Astrocyte (in vitro differentiated cells and primary cell): ENCODE results near the gene RAB11FIP4. TPM values are rescaled to one million over a fixed set of nuclear protein-coding genes. Genes with fewer than 3 reads are reported as not detected.

ENCODE experiments used
- DNase-seq: peaks from one replicate; pipeline ENCODE4 v3.0.0-alpha.2; 2010; ENCODE audit warnings: low read depth
- FAIRE-seq: peaks from 2 replicates; lab custom pipeline; 2011; peaks lifted over from hg19 to GRCh38; lab: Jason Lieb, UNC
- H2AFZ ChIP-seq: 2 replicates; pipeline ENCODE4 v1.6.0; 2012; ENCODE audit warnings: low read depth, low read length, inconsistent platforms
- H3K27ac ChIP-seq: 2 replicates; pipeline ENCODE4 v1.5.1; 2011; ENCODE audit warnings: low read depth, low read length, inconsistent platforms
- H3K27me3 ChIP-seq: 2 replicates; pipeline ENCODE4 v1.6.0; 2011; ENCODE audit warnings: low read length, inconsistent platforms; ENCODE audit not compliant: insufficient read depth
- H3K36me3 ChIP-seq: 2 replicates; pipeline ENCODE4 v1.5.1; 2011; ENCODE audit warnings: low read length, inconsistent platforms; ENCODE audit not compliant: insufficient read depth
- H3K4me1 ChIP-seq: 2 replicates; pipeline ENCODE4 v1.5.1; 2011; ENCODE audit warnings: low read length, inconsistent platforms; ENCODE audit not compliant: insufficient read depth
- H3K4me2 ChIP-seq: 2 replicates; pipeline ENCODE4 v1.6.0; 2012; ENCODE audit warnings: low read length, inconsistent platforms
- H3K4me3 ChIP-seq: 2 replicates; pipeline ENCODE4 v1.5.1; 2011; ENCODE audit warnings: low read depth, mild to moderate bottlenecking, low read length, inconsistent platforms; ENCODE audit not compliant: insufficient read depth
- H3K79me2 ChIP-seq: 2 replicates; pipeline ENCODE4 v1.6.0; 2012; ENCODE audit warnings: mild to moderate bottlenecking, low read length, inconsistent platforms; ENCODE audit not compliant: insufficient read depth
- H3K9ac ChIP-seq: 2 replicates; pipeline ENCODE4 v1.6.0; 2012; ENCODE audit warnings: mild to moderate bottlenecking, low read length, inconsistent platforms
- H3K9me3 ChIP-seq: 2 replicates; pipeline ENCODE4 v1.5.1; 2012; ENCODE audit warnings: low read depth, mild to moderate bottlenecking, low read length, inconsistent platforms; ENCODE audit not compliant: insufficient read depth
- H4K20me1 ChIP-seq: 2 replicates; pipeline ENCODE4 v1.6.0; 2012; ENCODE audit warnings: low read length, inconsistent platforms; ENCODE audit not compliant: insufficient read depth
- H3K27ac Mint-ChIP-seq: one replicate; pipeline ENCODE4 v1.8.0; 2021; ENCODE audit warnings: mild to moderate bottlenecking, mixed read lengths; ENCODE audit not compliant: unreplicated experiment
- H3K27me3 Mint-ChIP-seq: one replicate; pipeline ENCODE4 v1.8.0; 2021; ENCODE audit warnings: low read depth, mixed read lengths; ENCODE audit not compliant: unreplicated experiment
- H3K36me3 Mint-ChIP-seq: one replicate; pipeline ENCODE4 v1.8.0; 2021; ENCODE audit warnings: low read depth, mixed read lengths; ENCODE audit not compliant: unreplicated experiment
- H3K4me1 Mint-ChIP-seq: one replicate; pipeline ENCODE4 v1.8.0; 2021; ENCODE audit warnings: low read depth, mixed read lengths; ENCODE audit not compliant: unreplicated experiment
- H3K4me3 Mint-ChIP-seq: one replicate; pipeline ENCODE4 v1.8.0; 2021; ENCODE audit warnings: mild to moderate bottlenecking, moderate library complexity, mixed read lengths; ENCODE audit not compliant: unreplicated experiment
- H3K9me3 Mint-ChIP-seq: one replicate; pipeline ENCODE4 v1.8.0; 2021; ENCODE audit warnings: mild to moderate bottlenecking, mixed read lengths; ENCODE audit not compliant: unreplicated experiment
- EZH2 ChIP-seq: IDR thresholded peaks from 2 replicates; pipeline ENCODE4 v1.6.1; 2012; ENCODE audit warnings: mild to moderate bottlenecking, low read length, inconsistent platforms; ENCODE audit not compliant: insufficient read depth
- total RNA-seq: library from RNA; stranded (reverse); gene quantifications from 2 replicates; pipeline ENCODE4 v1.2.1, GENCODE V29; 2021
- TF ChIP-seq, protein P1 (sequence below): IDR thresholded peaks from 2 replicates; pipeline ENCODE4 v1.5.1; 2011; ENCODE audit warnings: low read depth, mild to moderate bottlenecking, inconsistent platforms, low read length, moderate library complexity; ENCODE audit not compliant: insufficient read depth

RAB11FIP4 gene
- total RNA-seq, 1 donor from 2014 or later, result 4.4 TPM

DNA sequence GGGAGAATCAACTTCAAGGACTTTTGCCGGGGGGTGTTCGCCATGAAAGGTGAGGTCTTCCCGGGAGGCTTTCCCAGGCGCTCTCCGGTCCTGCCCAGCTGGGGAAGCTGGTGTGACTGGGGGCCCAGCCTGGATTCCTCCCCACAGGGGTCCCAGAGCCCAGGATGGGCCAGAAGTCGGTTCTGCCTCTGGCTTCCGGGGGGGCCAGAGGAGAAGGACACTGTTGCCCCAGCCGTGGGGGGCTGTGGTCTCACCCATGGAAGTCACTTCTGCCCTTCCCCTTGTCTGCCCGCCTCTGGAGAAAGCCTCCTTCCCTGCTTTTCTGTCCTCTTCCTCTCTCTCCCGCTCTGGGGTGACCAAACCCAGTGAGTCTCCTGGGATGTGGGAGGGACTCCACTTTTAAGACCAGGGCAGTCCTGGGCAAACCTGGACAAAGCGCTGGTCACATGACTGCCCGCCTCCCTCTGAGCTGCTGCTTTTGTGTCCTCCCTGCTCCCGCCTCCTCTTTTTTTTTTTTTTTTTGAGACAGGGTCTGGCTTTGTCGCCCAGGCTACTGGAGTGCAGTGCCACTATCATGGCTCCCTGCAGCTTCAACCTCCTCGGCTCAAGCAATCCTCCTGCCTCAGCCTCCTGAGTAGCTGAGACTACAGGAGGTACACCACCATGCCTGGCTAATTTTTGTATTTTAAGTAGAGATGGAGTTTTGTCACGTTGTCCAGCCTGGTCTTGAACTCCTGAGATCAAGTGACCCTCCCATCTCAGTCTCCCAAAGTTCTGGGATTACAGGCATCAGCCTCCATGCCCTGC lies 40.6 kb downstream of the RAB11FIP4 start:
- Mint-ChIP-seq H3K9me3 (no peaks in the 10 kb centered on the region), H3K4me1 (no peaks in the 10 kb centered on the region), H3K27me3 (peaks cover 56% of the 10 kb centered on the region), H3K27ac (no peak overlapping the region), H3K36me3 (no peaks in the 10 kb centered on the region), H3K4me3 (no peak overlapping the region)
- TF ChIP-seq, protein P1, sequence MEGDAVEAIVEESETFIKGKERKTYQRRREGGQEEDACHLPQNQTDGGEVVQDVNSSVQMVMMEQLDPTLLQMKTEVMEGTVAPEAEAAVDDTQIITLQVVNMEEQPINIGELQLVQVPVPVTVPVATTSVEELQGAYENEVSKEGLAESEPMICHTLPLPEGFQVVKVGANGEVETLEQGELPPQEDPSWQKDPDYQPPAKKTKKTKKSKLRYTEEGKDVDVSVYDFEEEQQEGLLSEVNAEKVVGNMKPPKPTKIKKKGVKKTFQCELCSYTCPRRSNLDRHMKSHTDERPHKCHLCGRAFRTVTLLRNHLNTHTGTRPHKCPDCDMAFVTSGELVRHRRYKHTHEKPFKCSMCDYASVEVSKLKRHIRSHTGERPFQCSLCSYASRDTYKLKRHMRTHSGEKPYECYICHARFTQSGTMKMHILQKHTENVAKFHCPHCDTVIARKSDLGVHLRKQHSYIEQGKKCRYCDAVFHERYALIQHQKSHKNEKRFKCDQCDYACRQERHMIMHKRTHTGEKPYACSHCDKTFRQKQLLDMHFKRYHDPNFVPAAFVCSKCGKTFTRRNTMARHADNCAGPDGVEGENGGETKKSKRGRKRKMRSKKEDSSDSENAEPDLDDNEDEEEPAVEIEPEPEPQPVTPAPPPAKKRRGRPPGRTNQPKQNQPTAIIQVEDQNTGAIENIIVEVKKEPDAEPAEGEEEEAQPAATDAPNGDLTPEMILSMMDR, result no peak
- no peak for TF ChIP-seq EZH2
- no peak overlapping the region for H3K4me3 ChIP-seq
- FAIRE-seq (no peak), DNase-seq (no peak)
- H3K9ac ChIP-seq, result no peak overlapping the region
- H3K27ac ChIP-seq, result no peak overlapping the region
- no peaks in the 10 kb centered on the region for H3K4me1 ChIP-seq
- H4K20me1 ChIP-seq, result no peaks in the 10 kb centered on the region
- no peak overlapping the region for H3K4me2 ChIP-seq
- no peaks in the 10 kb centered on the region for H3K79me2 ChIP-seq
- H3K27me3 ChIP-seq, result peaks cover 23% of the 10 kb centered on the region
- no peak overlapping the region for H2AFZ ChIP-seq
- no peaks in the 10 kb centered on the region for H3K36me3 ChIP-seq
- no peaks in the 10 kb centered on the region for H3K9me3 ChIP-seq

DNA sequence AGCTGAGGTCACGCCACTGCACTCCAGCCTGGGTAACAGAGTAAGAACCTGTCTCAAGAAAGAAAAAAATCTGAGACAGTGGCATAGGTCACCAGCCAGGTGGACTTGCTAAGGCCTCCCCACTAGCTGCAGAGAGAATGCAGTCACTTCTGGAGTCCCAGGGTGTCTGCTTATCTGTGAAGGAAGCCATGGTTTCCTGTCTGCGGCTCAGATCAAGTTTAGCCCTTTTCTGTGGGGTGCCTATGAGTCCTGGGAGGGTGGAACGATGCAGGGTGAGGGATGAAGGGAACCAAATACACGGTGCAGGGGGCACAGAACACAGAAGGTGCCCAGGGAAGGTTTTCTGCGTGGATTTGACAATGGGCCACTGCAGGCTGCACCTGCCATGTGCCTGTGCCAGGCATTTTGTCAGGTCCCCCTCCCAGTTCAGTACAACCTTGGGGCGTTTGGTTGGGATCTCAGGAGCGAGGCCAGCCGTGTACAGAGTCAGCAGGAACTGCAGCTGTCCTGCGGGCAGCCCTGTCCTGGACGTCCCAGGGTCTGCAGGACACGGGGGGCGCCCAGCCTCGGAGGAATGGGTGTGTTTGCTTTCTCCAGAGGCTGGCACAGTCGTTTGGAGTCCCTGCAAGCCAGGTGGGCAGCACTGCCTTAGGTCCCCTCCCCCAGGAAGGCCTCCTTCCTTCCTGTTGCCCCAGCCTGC lies 41.8 kb downstream of the RAB11FIP4 start:
- Mint-ChIP-seq H3K9me3 (no peaks in the 10 kb centered on the region), H3K27ac (no peak overlapping the region), H3K4me1 (no peaks in the 10 kb centered on the region), H3K4me3 (no peak overlapping the region), H3K27me3 (peaks cover 60% of the 10 kb centered on the region), H3K36me3 (no peaks in the 10 kb centered on the region)
- no peak overlapping the region for H3K9ac ChIP-seq
- H3K79me2 ChIP-seq, result no peaks in the 10 kb centered on the region
- H3K9me3 ChIP-seq, result no peaks in the 10 kb centered on the region
- H3K27me3 ChIP-seq, result peaks cover 23% of the 10 kb centered on the region
- no peaks in the 10 kb centered on the region for H3K4me1 ChIP-seq
- no peak for TF ChIP-seq EZH2
- TF ChIP-seq, protein P1, result no peak
- DNase-seq, result no peak
- H4K20me1 ChIP-seq, result no peaks in the 10 kb centered on the region
- FAIRE-seq, result no peak
- H3K4me2 ChIP-seq, result no peak overlapping the region
- H3K36me3 ChIP-seq, result no peaks in the 10 kb centered on the region
- no peak overlapping the region for H3K27ac ChIP-seq
- H3K4me3 ChIP-seq, result no peak overlapping the region
- no peak overlapping the region for H2AFZ ChIP-seq
